GM19238 (cell line): ENCODE measurements around the gene NDUFV3.
"Not testable (repeated sequence)": the region's sequence is repeated elsewhere in the genome, so short reads cannot be mapped to it uniquely, and the experiment has no call there.

ENCODE experiments used
- DNase-seq: peaks from one replicate; pipeline ENCODE4 v3.0.0; 2011; ENCODE audit warnings: low spot score; ENCODE audit not compliant: insufficient read length

NDUFV3 gene

DNA sequence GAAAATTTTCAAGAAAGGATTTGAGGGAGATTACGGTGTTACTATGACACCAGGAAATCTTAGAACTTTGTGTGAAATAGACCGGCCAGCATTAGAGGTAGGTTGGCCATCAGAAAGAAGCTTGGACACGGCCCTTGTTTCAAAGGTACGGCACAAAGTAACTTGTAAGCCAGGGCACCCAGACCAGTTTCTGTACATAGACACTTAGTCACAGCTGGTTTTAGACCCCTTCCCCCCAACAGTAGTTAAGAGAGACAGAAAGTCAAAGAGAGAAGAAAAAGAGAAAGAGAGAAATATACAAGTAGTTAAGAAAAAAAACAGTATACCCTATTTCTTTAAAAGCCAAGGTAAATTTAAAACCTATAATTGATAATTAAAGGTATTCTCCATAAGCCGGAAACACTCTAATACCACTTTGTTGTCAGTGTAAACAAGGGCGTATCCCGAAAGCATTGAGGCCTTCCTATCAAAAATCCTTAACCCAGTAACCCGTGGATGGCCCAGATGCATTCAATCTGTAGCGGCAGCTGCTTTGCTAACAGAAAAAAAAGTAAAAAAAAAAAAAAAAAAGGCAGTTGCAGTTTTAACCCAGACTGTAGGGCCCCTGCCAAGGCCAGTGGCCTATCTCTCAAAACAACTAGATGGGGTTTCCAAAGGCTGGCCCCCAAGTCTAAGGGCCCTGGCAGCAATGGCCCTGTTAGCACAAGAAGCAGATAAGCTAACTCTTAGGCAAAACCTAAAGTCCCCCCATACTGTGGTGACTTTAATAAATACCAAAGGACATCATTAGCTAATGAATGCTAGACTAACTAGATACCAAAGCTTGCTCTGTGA is 40.2 kb downstream of the NDUFV3 start:
- DNase-seq: not testable (repeated sequence)

DNA sequence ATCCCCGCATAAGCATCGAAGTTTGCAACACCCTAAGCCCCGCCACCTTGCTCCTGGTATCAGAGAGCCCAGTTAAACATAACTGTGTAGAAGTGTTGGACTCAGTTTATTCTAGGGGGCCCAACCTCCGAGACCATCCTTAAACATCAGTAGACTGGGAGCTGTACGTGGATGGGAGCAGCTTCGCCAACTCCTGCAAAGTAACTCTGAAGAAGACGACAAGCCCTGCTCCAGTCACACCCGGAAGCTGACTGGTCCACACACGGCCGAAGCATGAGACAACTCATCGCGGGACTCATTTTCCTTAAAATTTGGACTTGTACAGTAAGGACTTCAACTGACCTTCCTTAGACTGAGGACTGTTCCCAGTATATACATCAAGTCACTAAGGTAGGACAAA is 40.9 kb downstream of the NDUFV3 start:
- not testable (repeated sequence) for DNase-seq

GRCh38 chr21:42936360-42936759 is 43.3 kb downstream of the NDUFV3 start:
- not testable (repeated sequence) for DNase-seq

- DNase-seq: not testable (repeated sequence)
These were observed 44.2 kb downstream of the NDUFV3 start for GRCh38 chr21:42937034-42937940.

DNA sequence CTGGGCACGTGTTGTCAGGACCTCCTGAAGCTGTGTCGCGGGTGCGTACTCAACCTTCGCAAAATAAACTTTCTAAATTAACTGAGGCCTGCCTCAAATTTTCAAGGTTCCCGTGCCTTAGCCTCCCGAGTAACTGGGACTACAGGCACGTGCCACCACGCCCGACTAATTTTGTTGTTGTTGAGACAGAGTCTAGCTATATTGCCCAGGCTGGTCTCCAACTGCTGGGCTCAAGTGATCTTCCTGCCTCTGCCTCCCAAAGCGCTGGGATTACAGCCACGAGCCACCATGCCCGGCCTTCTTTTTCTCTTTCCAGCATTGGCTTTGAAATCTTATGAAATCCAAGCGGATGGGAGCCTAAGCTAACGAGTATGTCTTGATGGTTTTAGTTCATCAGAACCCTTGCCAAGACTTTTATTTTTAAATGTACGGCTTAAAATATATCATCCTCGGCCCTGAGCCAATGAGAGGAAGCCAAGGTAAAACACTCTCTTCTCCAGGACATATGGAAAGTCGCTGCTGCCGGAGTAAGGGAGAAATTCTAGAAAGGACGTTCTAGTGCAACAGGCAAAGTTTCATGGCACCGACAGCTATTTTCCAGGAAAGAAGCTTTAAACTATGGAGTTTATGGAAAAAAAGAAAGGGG is 45.0 kb downstream of the NDUFV3 start:
- no peak for DNase-seq

DNA sequence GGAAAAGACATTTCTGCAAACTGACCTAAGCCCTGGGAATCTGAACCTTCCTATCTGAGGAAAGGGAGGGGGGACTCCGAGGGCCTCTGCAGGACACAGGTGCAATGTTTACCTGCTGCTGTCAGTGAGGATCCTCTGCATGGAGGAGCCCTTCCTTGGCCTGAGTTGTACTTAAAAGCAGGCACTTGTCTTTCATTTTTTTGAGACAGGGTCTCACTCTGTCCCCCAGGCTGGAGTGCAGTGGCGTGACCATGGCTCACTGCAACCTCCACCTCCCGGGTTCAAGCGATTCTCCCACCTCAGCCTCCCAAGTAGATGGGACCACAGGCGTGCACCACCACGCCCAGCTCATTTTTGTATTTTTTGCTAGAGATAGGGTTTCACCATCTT is 45.5 kb downstream of the NDUFV3 start:
- not testable (repeated sequence) for DNase-seq

DNA sequence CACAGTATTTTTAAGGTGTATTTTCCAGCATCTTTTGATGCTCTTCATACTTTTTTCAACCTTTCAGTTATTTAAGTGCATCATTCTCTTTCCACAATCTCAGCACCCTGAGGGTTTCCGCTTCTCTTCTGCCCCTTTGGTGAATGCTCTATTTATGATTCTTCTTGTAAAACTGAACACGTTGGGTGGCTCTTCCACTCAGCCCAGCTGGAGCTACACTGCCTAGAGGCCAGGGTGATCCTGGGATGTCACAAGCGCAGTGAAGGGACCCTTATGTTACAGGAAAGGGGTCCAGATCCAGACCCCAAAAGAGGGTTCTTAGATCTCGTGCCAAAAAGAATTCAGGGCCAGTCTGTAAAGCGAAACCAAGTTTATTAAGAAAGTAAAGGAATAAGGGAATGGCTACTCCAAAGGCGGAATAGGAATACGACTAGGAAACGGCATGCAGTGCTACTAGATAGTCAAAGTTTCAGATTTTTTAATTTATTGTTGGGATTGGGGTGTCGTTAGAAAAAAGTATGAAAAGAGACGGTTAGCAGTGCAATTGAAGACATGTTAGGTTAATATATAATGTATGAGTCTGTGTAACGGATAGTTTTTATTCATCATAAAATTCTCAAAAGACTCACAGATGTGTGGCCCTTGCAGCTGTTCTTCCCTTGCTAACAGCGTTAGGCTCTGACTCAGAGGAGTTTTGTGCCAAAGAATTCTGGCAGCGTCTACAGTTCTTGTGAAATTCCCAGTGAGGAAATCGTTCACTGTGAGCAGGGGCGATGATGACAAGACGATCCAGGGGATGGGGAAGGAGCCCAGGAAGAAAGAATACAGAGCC is 46.7 kb downstream of the NDUFV3 start:
- DNase-seq: no peak

DNA sequence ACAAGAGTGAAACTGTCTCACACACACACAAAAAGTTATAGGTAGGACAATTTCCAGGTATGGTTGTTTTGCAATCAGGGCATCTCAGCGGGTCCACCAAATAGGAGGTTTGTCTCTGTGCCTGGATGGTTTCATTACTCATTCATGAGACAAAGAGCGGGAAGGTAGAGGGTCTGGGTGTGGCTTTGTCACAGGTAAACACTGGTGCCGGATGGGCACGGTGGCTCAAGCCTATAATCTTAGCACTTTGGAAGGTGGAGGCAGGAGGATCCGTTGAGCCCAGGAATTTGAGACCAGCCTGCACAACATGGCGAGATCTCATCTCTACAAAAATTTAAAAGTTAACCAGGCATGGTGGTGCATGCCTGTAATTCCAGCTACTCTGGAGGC is 48.6 kb downstream of the NDUFV3 start:
- DNase-seq: no peak

- DNase-seq: no peak
These were observed 49.1 kb downstream of the NDUFV3 start for GRCh38 chr21:42942244-42942643.

- DNase-seq: not testable (repeated sequence)
These were observed 56.1 kb downstream of the NDUFV3 start for GRCh38 chr21:42949094-42949755.

DNA sequence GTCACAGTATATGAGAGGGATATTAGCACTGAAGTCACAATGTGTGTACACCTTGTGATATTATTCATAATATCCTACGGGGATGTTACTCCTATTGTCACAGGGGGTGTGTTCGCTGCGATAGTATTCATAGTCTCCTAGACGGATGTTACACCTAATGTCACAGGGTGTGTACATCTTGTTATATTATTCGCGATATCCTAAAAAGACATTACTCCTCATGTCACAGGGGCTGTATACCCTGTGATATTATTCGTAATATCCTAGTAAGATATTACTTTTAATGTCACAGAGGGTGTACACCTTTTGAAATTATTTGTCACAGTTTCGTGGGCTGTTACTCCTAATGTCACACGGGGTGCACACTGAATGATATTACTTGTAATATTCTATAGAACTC is 58.1 kb downstream of the NDUFV3 start:
- DNase-seq: not testable (repeated sequence)

DNA sequence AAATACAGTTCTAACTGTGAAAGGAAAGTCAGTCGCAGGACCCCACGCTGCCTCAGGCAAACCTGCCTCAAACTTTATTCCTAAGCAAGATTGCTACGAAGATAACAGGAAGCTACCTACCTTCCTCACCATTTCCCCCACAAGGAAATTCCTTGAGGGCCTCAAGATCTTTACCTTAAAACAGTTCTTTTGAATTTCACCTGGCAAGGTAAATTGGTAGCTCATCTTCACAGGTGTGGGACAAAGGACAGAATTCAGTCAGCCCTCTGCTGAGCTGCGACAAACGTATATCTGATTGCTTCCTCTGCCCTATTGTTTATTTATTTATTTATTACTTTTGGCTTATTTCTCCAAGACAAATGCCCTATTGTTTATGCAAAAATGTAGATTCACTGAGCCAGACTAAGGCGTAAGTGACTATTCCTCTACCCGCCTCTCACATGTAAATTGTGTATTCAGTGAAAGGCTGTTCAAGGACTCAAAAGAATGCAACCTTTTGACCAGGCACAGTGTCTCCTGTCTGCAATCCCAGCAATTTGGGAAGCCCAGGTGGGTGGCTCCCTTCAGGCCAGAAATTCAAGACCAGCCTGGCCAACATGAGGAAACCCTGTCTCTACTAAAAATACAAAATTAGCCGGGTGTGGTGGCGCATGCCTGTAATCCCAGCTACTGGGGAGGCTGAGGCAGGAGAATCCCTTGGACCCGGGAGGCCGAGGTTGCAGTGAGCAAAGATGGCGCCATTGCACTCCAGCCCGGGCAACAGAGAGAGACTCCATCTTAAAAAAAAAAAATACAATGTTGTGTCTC is 63.9 kb downstream of the NDUFV3 start:
- DNase-seq: no peak

DNA sequence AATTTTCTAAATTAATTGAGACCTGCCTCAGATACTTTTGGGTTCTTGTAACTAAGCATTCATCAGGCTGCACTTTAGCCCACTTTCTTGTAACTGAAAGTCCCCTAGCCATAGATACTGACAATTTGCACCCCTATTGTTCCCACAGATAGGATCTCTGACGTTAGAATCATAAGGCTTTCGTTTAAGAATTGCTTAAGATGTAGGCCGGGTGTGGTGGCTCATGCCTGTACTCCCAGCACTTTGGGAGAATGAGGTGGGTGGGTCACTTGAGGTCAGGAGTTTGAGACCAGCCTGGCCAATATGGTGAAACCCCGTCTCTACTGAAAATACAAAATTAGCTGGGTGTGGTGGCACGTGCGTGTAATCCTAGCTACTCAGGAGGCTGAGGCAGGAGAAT is 65.0 kb downstream of the NDUFV3 start:
- DNase-seq: not testable (repeated sequence)

DNA sequence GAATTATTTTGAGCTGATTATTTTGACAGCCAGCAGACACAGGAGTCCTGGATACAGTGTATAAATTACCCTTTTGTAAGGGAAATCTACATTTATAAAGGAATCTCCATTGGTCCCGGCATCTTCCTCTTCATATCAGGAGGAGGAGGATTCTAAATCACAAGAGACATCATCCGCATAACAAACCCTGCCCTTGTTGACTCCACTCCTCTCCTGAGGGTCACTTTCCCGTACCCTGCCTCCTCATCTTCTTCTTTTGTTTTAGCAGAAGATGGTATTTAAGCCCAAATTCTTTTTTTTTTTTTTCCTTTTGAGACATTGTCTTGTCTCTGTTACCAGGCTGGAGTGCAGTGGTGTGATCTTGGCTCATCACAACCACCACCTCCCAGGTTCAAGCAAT is 66.6 kb downstream of the NDUFV3 start:
- no peak for DNase-seq

GRCh38 chr21:42962380-42963007 is 69.4 kb downstream of the NDUFV3 start:
- no peak for DNase-seq
